Ramos (cell line): ENCODE measurements around the gene FAR2.
"Not testable (repeated sequence)": the region's sequence is repeated elsewhere in the genome, so short reads cannot be mapped to it uniquely, and the experiment has no call there.

Experiments
- in situ Hi-C: fragments of 300-500 bp; cut with MboI; formaldehyde crosslinking; loops from one replicate; pipeline ENCODE4 v1.14.3; 2022; ENCODE audit warnings: low sequenced_read_pairs; ENCODE audit not compliant: unreplicated experiment

Gene FAR2

DNA sequence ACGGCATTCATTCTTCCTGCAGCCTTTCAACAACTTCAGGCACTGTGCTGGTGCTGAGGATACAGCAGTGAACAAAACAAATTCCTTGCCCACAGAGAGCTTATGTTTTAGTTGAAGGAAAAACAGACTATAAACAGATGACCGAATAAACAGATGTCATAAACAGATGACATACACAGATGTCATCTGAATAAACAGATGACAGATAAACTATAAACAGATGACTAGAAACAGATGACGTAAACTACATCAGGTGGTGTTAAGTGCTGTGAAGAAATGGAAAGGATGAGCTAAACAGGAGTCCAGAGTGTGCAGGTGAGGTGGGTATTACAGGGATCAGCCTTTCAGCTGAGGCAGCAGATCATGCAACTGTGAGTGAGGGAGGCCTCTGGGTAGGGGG, 80.9 kb downstream of the FAR2 start:
- in situ Hi-C loops: no loop called here

DNA sequence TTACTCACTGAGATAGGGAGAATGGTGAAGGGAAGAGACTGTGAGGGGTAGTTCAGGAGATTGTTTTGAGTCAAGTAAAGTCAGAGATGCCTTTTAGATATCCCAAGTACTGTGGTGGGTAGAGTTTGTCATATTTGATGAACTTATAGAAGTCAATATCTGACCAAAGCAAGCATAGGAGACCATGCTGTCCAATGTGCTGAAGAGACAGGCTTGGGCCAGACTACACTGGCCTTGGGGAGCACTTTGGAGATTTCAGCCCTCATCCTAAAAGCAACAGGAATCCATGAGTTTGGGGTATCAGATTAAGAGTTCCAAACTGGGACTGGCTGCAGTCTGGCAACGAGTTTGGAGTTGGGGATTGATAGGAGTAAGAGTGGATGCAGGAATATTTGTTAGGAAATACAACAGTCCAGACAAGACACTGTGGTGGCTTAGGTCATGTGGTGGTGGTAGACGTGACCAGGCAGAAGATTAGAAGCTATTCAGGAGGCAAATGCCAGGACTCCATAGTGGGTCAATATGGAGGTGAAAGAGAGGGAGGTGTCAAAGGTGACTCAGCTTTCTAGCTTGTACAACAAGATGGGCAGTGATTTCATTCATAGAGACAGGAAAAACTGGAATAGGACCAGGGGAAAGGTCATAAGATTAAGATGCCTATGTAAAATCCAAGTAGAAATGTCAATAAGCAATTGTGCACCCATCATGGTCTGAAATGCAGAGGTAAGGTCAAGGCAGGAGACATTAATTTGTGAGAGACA, 81.9 kb downstream of the FAR2 start:
- in situ Hi-C loops: no loop called here

DNA sequence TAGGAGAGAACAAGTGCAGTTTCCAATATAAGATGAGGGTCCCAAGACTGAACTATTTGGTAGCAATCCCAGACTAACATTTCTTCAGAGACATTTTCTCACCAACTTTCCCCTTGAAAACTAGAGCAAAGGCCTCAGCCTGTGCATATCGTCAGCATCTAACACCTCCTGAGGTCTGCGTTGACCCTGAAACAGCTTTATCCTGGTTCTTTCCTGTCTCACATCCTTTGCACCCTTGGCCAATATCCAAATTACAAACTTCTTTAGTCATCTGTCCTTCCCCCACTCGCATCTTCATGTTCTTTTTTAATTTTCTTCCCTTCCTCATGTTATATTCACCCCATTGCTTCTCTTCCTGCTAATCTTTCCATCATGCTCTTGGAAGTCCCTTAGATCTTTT, 83.0 kb downstream of the FAR2 start:
- in situ Hi-C loops: no loop called here

DNA sequence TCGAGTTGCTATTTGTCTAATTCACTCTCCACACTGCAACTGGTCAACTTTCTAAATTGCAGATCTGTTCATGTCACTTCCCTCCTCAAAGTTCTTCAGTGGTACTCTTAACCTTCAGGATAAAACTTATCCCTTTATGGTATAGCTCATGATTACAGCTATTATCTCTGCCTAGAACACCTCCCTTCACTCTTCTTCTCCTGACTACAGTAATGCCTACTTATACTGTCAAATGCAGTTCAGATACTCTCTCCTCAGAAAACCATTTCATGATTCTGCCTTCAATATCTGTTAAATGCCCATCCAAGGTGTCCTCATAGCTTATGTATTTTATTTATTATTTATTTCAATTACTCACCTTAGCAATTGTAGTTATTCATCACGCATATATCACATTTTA, 85.5 kb downstream of the FAR2 start:
- in situ Hi-C loops: no loop called here

DNA sequence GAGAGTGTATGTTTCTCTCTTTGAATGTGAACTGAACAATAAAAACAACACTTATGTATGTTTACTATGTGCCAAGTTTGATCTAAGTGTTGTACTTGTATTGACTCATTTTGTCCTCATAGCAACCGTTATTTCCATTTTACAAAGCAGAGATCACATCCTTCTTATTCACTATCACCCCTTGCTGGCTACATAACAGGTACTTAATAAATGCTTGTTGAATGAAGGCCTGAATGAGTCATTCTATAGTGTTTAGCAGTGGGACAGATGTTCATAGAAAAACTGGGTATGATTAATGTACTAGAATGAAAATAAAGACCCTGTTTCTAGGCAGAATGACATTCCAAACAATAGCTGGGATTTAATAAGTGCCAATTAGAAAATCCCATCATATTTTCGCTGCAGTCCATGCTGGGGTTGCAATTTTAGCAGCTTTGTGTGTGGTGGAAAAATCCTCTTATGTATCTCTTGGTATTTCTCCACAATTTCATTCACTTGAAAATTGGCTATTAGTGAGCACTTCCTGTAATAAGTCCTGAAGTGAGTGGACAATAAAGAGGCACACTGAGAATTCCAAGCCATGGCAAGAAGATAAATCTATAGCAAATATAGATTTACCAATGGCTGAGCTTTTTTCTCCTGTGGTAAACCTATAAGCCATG, 86.0 kb downstream of the FAR2 start:
- in situ Hi-C loops: no loop called here

DNA sequence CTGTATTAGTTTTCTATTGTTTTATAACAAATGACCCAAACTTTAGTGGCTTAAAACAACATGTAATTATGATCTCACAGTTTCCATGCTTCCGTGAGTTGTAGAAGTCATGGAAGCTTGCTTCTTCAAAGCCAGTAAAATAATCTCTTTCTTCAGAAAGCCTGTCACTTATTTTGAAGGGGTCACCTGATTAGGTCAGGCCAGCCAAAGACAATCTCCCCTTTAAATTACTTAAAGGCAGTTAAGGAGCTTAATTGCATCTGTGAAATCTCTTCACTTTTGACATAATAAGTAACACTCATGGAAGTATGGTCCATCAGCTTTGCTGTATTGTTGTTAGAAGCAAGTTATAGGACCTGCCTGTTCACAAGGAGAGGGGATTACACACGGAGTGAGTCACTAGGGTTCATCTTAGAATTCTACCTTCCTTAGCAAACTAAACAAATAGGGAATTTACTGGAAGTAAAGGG, 89.8 kb downstream of the FAR2 start:
- in situ Hi-C loops: no loop called here

DNA sequence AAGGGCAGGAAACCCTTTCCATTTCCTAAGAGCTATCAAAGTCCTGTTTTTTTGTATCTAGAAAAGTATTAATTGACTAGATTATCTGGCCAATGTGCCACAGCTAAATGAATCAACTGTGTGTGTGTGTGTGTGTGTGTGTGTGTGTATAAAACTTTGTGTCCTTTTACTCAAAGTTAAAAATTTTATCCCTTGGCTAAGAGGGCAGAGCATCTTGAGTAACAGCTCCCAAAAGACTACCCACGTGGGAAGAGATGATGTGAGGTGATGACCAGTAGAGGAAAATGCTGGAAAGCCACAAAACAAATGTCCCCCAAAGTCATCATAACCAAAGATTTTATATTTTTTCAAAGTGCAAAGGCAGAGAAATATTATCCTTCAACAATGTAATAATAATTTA, 90.3 kb downstream of the FAR2 start:
- in situ Hi-C loops: no loop called here

DNA sequence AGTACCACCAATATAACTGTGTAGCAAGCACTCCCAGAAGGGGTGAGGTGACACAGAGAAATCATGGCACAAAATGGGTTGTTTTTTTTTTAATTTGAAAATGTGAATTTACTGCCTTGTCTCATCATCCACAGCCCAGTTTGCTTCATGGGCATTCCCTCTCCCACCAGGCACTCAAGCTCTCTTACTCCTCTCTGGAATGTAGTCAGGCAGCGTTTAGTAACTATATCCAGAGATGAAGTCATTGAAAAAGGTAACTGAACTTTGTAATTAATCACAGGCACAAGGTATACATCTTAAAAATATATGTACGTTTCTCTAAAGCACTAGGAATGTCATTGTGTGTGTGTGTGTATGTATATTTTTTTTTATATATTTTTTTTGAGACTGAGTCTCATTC, 91.4 kb downstream of the FAR2 start:
- in situ Hi-C loops: no loop called here

DNA sequence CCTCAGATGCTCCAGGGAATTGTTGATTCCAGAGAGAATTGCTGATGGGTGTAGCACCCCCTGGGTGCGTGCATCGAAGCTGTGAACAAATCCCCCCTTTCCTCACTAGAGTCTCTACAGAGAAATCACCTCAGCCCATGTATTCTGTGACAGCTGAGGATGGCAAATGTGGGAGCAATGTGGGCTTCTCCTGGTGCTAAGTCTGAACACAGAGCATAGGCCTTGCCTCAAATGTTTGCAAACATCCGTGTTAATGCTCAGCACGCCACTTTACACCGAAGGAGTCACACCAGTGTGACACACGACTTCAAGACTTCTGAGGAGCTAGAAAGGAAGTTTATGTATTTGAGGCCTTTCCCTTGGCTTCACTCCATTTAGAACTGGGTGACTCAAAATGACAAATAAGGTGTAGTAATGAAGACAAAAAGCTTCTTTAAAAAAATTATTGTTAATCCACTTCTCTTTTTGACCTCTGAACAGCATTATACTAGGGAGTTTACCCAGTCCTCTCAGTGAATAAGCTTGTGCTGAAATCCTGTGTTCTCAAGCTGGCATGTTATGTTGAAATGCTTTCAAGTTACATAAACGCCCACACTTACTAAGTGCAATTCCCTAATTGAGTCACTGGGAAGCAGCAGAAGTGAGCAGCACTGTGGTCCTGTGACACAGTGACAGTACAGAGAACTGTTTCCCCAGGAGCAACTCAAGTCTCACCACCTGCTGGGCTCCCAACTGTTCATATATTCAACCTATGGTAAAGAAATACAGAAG, 92.9 kb downstream of the FAR2 start:
- in situ Hi-C loops: no loop called here

DNA sequence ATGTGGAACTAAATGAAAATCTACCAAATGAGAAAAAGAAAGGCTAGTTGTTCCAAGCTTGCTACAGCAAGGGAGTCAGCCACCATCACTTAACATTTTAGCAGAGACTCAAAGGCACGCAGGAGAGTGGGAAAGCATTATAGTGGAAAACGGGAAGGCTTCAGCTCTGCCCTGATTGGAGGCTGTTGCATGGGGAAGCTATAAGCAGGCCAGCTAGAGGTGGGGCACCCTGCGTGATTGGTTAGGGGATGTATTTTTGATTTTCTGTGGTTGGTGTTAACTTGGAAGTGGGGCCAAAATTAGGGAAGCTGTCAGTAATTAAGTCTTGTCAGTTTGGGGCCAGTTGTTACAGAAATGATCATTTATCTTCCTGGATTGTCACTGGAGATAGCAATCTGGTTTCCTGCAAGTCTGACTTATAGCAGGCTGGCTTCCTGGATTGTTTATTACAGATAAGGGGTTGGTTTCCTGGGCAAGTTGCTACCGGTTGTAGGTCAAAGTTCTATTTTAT, 93.9 kb downstream of the FAR2 start:
- in situ Hi-C loops: no loop called here

DNA sequence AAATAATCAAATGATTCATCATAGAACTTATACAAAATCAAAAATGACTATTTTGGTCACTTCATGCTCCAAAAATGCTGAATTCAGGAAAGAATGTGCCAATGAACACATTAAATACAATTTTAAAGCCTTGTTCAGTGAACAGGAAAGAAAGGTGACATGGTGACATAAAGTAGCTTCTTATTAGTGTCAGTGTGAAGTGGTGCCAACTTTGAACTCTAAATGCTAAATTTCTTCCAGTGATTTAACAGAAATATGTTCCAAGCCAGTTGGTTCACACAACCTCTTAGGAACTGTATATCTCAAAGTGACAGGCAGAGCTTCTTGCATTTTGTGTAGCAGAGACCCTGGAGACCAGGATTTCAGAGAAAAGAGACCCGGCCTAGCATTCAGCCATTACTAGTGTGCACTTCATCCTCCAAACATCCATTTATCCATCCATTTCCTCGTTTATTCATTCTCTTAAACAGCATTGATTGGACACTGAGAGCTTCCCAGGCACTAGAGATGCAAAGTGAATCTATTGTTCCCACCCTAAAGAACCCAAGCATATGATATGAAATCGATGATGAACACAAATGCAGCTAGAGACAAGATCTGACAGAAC, 95.2 kb downstream of the FAR2 start:
- in situ Hi-C loops: no loop called here

DNA sequence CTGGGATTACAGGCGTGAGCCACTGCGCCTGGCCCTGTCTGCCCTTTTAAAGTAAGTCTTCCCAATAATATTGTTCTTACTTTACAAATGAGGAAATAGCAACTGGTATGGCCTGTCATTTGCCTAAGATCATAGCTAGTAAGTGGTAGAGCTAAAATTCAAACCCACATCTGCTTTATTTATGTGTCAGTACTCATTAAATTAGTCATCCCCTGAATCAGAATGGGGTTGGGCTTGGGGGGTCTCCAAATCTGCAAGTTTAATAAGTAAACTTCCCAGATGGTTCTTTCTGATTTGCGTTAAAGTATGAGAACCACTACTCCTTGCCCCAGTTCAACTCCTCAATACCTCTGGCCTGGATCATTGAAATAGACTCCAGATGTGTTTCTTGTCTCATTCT, 96.2 kb downstream of the FAR2 start:
- in situ Hi-C loops: no loop called here

DNA sequence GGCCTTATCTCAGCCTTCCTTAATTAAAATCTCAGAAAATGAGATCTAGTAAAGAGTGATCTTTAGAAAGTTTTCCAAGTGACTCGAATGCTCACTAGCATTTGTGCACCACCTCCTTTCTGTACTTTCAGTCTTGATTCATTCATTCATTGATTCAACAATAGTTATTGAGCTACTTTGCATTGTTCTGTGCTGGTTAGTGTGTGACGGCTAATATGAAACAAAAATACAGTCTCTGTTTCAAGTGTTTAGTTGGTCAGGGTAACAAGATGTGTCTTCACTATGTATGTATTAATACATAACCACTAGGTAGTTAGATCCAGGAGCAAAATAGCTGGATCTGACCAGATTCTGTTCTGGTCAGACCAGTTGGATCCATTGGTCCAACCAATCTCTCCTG, 100.9 kb downstream of the FAR2 start:
- in situ Hi-C loops: no loop called here

DNA sequence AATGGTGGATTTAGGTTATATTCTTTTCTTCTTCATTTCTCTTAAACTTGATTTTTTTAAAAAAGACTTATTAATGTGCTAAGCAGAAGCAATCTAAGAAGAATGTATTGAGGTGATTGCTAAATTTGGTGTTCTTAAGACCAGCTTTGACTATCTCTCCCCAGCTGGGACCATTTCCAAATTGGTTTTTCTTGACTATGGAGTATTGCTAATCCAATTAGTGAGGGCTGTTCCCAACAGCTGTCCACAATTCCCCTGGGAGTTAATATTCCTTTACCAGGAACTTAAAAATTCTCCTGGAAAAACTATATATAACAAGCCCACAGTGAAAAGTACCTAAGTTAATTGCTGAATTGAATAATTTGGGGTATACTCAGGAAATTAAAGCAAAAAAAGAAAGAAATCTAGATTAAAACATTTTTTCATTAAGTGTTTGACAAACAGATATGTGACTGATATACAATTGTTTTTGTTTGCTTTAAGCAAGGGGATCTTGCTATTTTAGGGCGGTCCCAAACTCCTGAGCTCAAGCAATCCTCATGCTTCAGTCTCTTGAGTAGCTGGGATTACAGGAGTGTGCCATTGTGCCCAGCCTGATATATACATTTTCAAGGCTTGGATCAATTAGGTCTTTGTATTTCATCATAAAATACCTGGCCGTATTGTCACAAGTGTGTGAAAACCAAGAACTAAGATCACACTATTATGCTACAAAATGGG, 105.0 kb downstream of the FAR2 start:
- in situ Hi-C loops: no loop called here

DNA sequence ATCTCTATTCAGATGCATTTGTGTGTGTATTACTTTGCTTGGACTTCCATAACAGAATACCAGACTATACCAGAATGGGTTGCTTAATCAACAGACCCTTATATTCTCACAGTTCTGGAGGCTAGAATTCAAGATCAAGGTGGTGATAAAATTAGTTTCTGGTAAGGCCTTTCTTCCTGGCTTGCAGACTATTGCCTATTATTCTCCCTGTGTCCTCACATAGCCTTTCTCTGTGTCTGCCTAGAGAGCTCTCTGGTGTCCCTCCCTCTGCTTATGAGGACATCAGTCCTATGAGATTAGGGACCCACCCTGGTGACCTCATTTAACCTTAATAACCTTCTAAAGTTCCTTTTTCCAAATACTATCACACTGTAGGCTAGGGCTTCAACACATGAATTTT, 106.0 kb downstream of the FAR2 start:
- in situ Hi-C loops: no loop called here

DNA sequence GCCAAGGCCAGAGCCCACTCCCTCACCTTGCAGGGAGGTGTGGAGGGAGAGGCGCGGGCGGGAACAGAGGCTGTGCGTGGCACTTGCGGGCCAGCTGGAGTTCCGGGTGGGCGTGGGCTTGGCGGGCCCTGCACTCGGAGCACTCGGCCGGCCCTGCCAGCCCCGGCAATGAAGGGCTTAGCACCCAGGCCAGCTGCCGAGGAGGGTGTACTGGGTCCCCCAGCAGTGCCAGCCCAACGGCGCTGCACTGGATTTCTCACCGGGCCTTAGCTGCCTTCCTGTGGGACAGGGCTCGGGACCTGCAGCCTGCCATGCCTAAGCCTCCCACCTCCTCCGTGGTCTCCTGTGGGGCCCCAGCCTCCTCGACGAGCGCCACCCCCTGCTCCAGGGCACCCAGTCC, 107.5 kb downstream of the FAR2 start:
- in situ Hi-C loops: no loop called here

DNA sequence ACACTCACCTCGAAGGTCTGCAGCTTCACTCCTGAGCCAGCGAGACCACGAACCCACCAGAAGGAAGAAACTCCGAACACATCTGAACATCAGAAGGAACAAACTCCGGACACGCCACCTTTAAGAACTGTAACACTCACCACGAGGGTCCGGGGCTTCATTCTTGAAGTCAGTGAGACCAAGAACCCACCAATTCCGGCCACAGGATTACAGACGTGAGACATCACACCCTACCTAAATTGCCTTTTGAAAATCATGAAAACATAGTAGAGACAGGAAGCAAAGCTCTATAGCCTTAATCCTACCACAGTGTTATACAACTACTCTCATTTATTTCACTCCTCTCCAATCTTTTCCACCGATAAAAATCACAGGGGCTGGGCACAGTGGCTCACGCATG, 108.6 kb downstream of the FAR2 start:
- in situ Hi-C loops: not testable (repeated sequence)

DNA sequence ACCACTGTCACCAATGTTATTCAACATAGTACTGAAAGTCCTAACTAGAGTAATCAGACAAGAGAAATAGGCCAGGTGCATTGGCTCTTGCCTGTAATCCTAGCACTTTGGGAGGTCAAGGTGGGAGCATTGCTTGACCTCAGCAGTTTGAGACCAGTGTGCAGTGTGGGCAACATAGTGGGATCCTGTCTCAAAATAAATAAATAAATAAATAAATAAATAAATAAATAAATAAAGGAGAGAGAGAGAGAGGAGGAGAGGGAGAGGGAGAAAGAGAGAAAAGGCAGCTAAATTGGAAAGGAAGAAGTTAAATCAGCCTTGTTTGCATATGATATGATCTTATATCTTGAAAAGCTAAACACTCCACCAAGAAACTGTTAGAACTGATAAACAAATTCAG, 115.3 kb downstream of the FAR2 start:
- in situ Hi-C loops: no loop called here

DNA sequence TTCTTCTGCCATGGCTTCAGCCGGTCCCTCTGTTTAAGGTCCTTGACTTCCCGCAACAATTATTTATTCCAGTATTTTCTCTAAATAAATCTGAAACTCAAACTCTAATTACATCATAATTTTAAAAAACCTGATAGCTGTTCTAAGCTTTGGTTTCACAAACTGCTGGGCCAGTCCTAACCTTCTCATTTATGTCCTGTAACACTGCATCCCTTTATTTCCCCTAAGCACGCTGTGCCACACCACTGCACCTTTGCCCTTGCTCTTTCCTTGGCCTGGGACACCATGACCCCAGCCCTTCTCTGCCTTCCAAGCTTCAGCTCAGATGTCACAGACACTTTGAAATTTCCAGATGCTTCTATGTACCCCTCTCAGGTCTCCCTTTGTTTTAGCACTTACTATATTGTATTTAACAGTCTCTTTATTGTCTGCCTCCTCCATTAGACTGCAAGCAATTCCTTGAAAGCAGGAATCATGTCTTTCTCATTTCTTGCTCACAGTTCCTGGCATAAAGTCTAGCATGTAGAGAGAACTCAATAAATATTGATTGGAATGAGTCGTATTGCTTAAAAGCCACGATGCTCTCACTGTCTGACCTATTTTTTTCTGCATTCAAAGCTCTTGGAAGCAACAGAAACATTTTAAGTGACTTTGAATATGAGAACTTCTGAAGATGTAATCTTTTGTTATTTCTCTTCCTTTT, 120.8 kb downstream of the FAR2 start:
- in situ Hi-C loops: no loop called here
